PC-9 (cell line): ENCODE data around the gene VAT1L. TPM values are rescaled to one million over a fixed set of nuclear protein-coding genes. Genes with fewer than 3 reads are reported as not detected.

ENCODE experiments used
- BruUV-seq: library from RNA; stranded (reverse); fragments of 400-500 nt; replicated peaks from 2 replicates; lab custom pipeline; 2021; lab: Mats Ljungman, UMichigan
- CTCF ChIA-PET: fragments of 300-600 bp; sonication (Branson Sonifier 250); formaldehyde crosslinking; loops from one replicate; lab custom pipeline; 2022; ENCODE audit warnings: antibody characterized with exemption; lab: Charles Lee
- POLR2A ChIA-PET: fragments of 300-600 bp; sonication (Branson Sonifier 250); formaldehyde crosslinking; loops from one replicate; lab custom pipeline; 2022; ENCODE audit warnings: antibody characterized with exemption; ENCODE audit not compliant: unreplicated experiment; lab: Charles Lee
- DNase-seq, 2 experiments: peaks; one replicate each; pipeline versions ENCODE4 v3.0.0 to v3.0.0-alpha.2; 2015 to 2022; ENCODE audit warnings: mixed read lengths in 1 of 2
- H2AFZ ChIP-seq: fragments of 200-600 bp; sonication (generic); 2 replicates; pipeline ENCODE4 v1.8.1; 2017; ENCODE audit warnings: antibody characterized with exemption
- H3F3A ChIP-seq: fragments of 200-600 bp; sonication (generic); 2 replicates; pipeline ENCODE4 v1.8.1; 2017; ENCODE audit warnings: antibody characterized with exemption, mild to moderate bottlenecking, low read depth; ENCODE audit not compliant: insufficient read depth
- H3K27ac ChIP-seq: fragments of 200-600 bp; sonication (generic); 2 replicates; pipeline ENCODE4 v1.6.1; 2016; ENCODE audit warnings: mixed run types
- H3K27me3 ChIP-seq: fragments of 200-600 bp; sonication (generic); 2 replicates; pipeline ENCODE4 v1.6.1; 2016; ENCODE audit warnings: low read depth, mixed run types; ENCODE audit not compliant: insufficient read depth
- H3K36me3 ChIP-seq: fragments of 200-600 bp; sonication (generic); 2 replicates; pipeline ENCODE4 v1.6.1; 2016; ENCODE audit warnings: low read depth, mixed run types
- H3K4me1 ChIP-seq: fragments of 200-600 bp; sonication (generic); replicated peaks from 2 replicates; pipeline ENCODE4 v1.6.1; 2016; ENCODE audit warnings: mixed run types; ENCODE audit not compliant: insufficient read depth
- H3K4me2 ChIP-seq: fragments of 200-600 bp; sonication (generic); 2 replicates; pipeline ENCODE4 v1.6.1; 2017; ENCODE audit warnings: mixed run types
- H3K4me3 ChIP-seq: fragments of 200-600 bp; sonication (generic); 2 replicates; pipeline ENCODE4 v1.6.1; 2016; ENCODE audit warnings: mixed run types
- H3K79me2 ChIP-seq: fragments of 200-600 bp; sonication (generic); 2 replicates; pipeline ENCODE4 v1.6.1; 2017; ENCODE audit warnings: low read depth, mixed run types
- H3K9me2 ChIP-seq: fragments of 200-600 bp; sonication (generic); 2 replicates; pipeline ENCODE4 v1.8.1; 2017; ENCODE audit warnings: mild to moderate bottlenecking; ENCODE audit not compliant: insufficient read depth
- H3K9me3 ChIP-seq: fragments of 200-600 bp; sonication (generic); 2 replicates; pipeline ENCODE4 v1.8.1; 2016; ENCODE audit warnings: low read depth; ENCODE audit not compliant: insufficient read depth
- H4K20me1 ChIP-seq: fragments of 200-600 bp; sonication (generic); 2 replicates; pipeline ENCODE4 v1.8.1; 2017; ENCODE audit not compliant: insufficient read depth
- EZH2 ChIP-seq: fragments of 200-600 bp; sonication (generic); IDR thresholded peaks from 2 replicates; pipeline ENCODE4 v1.8.0; 2017; ENCODE audit warnings: antibody characterized with exemption, low read depth
- intact Hi-C: fragments of 100-400 bp; cut with micrococcal nuclease; formaldehyde crosslinking; loops from one replicate; pipeline ENCODE4 v1.10.0; 2022; ENCODE audit not compliant: unreplicated experiment
- total RNA-seq: library from RNA; stranded (reverse); gene quantifications from 2 replicates; pipeline ENCODE4 v1.2.3, GENCODE V29; 2021
- TF ChIP-seq, protein P1 (sequence below): fragments of 200-600 bp; sonication (generic); conservative IDR thresholded peaks from 2 replicates; pipeline ENCODE4 v1.6.1; 2017; ENCODE audit warnings: mixed run types, antibody characterized with exemption, mild to moderate bottlenecking, moderate library complexity

The VAT1L gene
- total RNA-seq, 1 experiment from 2014 or later = not detected

DNA sequence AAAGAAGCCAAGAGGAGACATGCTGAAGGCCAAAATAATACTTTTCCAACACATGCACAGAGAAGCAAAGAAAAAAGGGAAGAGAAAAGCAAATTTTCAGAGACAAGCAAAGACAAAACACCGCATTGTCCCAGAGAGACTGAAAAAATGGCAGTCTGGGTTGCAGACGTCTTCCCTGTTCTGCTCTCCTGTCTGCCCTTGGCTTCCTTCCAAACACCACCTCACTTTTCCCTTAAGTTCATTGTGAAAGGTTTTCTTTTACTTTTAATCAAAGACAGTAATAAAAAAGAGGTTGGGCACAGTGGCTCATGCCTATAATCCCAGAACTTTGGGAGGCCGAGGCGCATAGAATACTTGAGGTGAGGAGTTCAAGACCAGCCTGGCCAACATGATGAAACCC is 21.2 kb upstream of the VAT1L start:
- Histone ChIP-seq H3F3A (no peaks in the 10 kb centered on the region), H3K79me2 (no peaks in the 10 kb centered on the region), H3K36me3 (no peaks in the 10 kb centered on the region), H3K4me1 (no peaks in the 10 kb centered on the region), H3K4me3 (no peak overlapping the region), H3K27ac (no peak overlapping the region), H4K20me1 (no peaks in the 10 kb centered on the region), H3K9me2 (no peaks in the 10 kb centered on the region), H3K27me3 (peaks cover 17% of the 10 kb centered on the region), H3K4me2 (no peak overlapping the region), H2AFZ (no peak overlapping the region), H3K9me3 (no peaks in the 10 kb centered on the region)
- TF ChIP-seq, protein P1, sequence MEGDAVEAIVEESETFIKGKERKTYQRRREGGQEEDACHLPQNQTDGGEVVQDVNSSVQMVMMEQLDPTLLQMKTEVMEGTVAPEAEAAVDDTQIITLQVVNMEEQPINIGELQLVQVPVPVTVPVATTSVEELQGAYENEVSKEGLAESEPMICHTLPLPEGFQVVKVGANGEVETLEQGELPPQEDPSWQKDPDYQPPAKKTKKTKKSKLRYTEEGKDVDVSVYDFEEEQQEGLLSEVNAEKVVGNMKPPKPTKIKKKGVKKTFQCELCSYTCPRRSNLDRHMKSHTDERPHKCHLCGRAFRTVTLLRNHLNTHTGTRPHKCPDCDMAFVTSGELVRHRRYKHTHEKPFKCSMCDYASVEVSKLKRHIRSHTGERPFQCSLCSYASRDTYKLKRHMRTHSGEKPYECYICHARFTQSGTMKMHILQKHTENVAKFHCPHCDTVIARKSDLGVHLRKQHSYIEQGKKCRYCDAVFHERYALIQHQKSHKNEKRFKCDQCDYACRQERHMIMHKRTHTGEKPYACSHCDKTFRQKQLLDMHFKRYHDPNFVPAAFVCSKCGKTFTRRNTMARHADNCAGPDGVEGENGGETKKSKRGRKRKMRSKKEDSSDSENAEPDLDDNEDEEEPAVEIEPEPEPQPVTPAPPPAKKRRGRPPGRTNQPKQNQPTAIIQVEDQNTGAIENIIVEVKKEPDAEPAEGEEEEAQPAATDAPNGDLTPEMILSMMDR = no peak
- no peak for TF ChIP-seq EZH2
- intact Hi-C loops = no loop called here
- no peak for DNase-seq
- ChIA-PET POLR2A (no interaction called here), CTCF (no interaction called here)
- no TSS peak for BruUV-seq

DNA sequence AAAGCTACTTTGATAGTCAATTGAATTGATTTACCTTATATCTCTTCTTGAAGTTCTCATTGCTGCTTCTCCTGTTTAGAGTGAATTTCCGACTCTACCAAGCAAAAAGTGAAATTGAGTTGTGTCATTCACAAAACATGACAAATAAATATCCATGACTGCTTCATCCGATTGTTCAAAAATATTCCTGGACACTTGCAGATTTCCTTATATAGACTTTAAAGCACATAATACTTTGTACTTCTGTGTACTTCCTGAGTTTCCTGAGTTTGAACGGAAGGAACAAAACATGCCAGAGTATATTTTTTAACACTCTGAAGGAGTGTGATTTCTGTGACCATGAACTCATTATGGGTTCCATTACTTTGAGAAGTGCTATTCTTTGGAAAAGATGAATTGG is 20.5 kb upstream of the VAT1L start:
- DNase-seq = no peak
- ChIA-PET POLR2A (no interaction called here), CTCF (no interaction called here)
- Histone ChIP-seq H3K79me2 (no peaks in the 10 kb centered on the region), H2AFZ (no peak overlapping the region), H3K27me3 (peaks cover 17% of the 10 kb centered on the region), H3K4me2 (no peak overlapping the region), H3K27ac (no peak overlapping the region), H4K20me1 (no peaks in the 10 kb centered on the region), H3K9me3 (no peaks in the 10 kb centered on the region), H3K36me3 (no peaks in the 10 kb centered on the region), H3K9me2 (no peaks in the 10 kb centered on the region), H3F3A (no peaks in the 10 kb centered on the region), H3K4me3 (no peak overlapping the region), H3K4me1 (no peaks in the 10 kb centered on the region)
- no peak for TF ChIP-seq EZH2
- TF ChIP-seq, protein P1 = no peak
- BruUV-seq = no TSS peak
- intact Hi-C loops = no loop called here

DNA sequence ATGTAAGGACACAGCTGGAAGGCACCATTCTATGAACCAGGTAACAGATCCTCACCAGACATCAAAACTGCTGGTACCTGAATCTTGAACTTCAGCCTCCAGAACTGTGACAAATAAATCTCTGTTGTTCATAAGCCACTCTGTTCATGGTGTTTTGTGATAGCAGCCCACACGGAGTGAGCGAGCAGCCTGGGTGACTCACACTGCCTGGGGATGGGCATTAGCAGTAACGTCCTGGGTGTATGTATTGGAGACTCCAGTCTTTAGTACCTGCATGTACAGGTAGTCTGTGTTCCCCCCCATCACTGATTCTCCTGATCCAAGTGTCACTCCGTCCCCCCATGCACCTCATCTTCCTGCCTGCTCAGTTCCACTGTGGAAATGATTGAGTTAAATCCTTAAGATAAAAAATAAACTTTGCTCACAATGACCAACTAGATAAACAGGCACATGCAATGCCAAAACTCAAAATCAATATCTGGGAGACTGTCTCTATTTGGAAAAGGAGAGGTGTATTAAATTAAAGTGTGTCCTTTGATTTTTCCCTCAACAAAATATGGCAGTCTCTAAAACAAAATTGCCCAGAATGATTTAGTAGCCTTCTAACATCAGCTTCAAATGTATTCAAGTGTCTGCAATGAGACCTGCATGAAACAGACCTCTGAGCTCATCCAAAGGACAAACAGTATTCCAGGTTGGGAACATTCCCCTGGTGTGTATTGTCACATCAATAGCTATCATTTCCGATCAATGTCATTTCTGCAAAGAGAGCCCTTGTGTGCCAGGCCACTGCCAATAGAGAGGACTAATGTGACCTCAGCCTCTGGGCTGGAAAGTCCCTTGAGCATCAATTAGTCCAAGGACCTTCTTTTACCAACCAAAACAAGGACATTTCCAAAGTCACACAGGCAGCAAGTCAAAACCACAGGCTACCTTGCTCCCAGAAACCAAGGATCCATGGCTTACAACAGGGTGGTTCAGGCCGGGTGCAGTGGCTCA is 12.2 kb upstream of the VAT1L start:
- H3K27ac ChIP-seq = no peak overlapping the region
- H3K36me3 ChIP-seq = no peaks in the 10 kb centered on the region
- no peak overlapping the region for H2AFZ ChIP-seq
- no peaks in the 10 kb centered on the region for H3F3A ChIP-seq
- POLR2A ChIA-PET = no interaction called here
- H3K9me3 ChIP-seq = 0 out of 2 replicates have a peak, but pooled peaks cover 4% of the 10 kb centered on the region
- no peak overlapping the region for H3K4me2 ChIP-seq
- intact Hi-C loops = no loop called here
- TF ChIP-seq EZH2 = no peak
- TF ChIP-seq, protein P1 = no peak
- no peak overlapping the region for H3K4me3 ChIP-seq
- no TSS peak for BruUV-seq
- H4K20me1 ChIP-seq = no peaks in the 10 kb centered on the region
- H3K79me2 ChIP-seq = no peaks in the 10 kb centered on the region
- no peak for DNase-seq
- peaks cover 35% of the 10 kb centered on the region for H3K27me3 ChIP-seq
- no peaks in the 10 kb centered on the region for H3K9me2 ChIP-seq
- H3K4me1 ChIP-seq = no peaks in the 10 kb centered on the region
- CTCF ChIA-PET = no interaction called here
